Inflammatory macrophage treated with lipopolysaccharide for 4 hours (primary cell): Measurements from ENCODE around the gene RANGAP1.

Experiments used
- DNase-seq: peaks from one replicate; pipeline ENCODE4 v3.0.0-alpha.2; 2020

The RANGAP1 gene

GRCh38 chr22:41231369-41231768 is 54.6 kb downstream of the RANGAP1 start:
- no peak for DNase-seq

DNA sequence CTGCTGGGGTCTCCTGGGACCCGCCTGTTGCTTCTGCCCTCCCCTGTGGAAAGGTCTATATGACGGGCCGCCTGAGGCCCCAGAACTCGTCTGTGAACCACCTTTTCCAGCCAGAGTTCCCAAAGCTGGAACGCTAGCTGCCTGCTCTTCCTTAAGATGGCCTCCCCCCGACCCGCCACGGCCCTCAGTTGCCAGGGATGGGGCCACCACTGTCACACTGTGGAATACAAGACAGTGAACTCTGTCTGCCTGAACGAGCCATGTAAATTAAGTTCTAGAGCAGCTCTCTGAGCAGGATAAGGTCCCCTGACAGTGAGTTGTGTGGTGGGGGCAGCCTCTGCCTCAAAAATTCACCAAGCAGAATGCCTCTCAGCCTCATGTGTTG is 55.6 kb downstream of the RANGAP1 start:
- no peak for DNase-seq

- DNase-seq, result no peak
Observed at GRCh38 chr22:41229730-41230400, 56.1 kb downstream of the RANGAP1 start.

DNA sequence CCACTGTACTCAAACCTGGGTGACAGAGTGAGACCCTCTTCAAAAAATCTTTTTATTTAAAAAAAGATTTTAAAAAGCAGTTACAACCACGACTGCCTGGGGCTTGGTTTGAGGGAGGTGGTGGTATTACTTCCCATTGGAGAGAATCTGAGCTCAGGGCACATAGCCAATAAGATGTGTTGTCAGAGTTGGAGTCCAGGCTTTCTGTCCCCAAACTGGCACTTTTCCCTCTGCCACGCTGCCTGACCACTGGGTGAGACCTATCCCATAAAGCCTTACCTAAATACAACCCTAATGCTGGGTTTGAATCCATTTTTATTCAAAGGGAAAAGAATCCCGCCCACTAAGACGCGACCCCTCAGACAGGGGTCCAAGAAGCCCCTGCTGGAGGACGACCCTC is 56.8 kb downstream of the RANGAP1 start:
- no peak for DNase-seq

DNA sequence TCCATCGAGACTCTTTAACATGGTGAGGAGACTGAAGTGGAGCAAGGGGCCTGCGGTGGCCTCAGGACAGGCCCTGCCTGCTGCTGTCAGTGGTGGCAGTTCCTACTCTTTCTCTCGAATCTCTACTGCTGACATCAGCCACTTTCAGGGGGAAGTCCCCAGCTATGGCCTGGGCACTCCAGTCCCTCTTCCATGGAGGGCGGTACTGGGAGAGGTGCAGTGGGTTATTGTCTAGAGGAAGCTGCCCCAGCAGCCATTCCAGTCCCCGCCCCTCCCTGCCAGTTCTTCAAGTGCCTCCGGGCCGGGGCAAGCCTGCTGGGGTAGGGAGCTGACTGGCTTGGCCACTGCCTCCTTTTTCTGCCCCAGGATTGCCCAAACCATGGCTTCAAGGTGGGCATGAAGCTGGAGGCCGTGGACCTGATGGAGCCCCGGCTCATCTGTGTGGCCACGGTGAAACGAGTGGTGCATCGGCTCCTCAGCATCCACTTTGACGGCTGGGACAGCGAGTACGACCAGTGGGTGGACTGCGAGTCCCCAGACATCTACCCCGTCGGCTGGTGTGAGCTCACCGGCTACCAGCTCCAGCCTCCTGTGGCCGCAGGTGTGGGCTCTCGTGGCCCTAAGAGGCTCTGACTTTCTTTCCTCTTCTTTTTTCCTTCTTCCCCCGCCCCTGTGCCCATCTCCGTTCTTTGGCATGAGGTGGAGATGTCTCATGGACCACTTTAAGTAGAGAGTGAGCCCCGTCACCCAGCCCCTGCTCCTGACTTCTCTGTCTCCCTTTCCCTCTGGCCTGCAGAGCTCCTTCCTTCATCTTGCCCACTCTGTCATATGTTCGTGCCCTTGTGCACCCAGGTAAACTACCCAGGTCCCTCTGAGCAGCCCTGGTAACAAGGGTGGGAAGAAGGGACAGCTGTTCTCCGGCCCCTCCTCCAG is 59.0 kb downstream of the RANGAP1 start:
- DNase-seq, result peak; percentile 63

- DNase-seq, result no peak
Observed at GRCh38 chr22:41223535-41223934, 62.5 kb downstream of the RANGAP1 start.

DNA sequence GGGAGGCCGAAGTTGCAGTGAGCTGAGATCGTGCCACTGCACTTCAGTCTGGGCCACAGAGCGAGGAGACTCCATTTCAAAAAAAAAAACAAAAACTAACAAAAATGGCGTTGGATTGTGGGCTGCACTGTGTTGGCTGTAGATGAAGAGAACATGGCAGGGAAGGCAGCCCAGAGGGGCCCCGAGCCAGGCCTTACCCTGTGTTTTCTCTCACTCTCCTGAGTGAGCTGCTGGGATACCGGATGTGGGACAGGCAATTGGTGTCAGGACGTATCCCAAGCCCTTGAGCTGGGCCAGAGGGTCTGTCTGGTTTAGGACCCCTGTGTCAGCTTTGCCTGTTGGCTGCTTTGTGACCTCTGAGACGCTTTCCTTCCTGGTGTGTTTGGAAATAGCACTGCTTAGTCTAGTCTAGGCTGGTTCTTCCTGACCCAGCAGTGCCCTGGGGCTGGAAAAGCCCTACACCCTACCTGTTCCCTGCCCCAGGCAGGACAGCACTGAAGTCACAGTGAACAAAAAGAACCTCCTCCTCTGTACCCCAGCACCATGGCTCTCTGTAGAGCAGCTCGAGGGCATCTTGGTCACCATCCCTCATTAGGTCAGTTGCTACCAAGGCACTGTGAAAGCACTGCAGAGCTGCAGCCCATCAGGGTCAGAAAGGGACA is 63.0 kb downstream of the RANGAP1 start:
- DNase-seq, result no peak

DNA sequence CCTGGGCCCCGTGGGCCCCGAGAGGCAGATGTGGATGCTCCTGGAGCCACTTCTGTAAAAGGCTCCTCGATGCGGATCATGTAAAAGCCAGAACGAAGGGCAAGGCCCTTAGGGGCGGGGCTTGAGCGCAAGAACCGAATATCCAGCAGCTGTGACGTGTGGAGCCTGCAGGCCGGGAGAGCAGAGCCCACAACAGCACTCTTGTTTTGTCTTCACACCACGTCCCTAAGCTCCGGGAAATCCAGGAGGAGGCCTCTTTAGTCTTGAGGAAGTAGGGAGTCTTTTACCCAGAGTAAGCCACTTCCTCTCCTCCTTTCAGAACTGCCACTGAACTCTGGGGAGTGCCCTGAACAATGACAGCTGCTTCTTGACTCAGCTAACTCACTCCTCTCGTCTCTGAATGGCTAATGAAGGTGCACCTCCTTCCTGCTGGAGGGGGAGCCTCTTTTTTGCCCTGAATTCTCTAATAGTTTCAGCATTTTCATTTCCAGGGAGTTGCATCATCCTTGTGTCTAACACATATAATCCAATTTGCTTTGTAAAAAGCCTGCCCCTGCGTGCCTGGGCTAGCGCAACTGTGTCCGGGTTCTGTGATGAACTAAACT is 68.3 kb downstream of the RANGAP1 start:
- peak; percentile 95 for DNase-seq

DNA sequence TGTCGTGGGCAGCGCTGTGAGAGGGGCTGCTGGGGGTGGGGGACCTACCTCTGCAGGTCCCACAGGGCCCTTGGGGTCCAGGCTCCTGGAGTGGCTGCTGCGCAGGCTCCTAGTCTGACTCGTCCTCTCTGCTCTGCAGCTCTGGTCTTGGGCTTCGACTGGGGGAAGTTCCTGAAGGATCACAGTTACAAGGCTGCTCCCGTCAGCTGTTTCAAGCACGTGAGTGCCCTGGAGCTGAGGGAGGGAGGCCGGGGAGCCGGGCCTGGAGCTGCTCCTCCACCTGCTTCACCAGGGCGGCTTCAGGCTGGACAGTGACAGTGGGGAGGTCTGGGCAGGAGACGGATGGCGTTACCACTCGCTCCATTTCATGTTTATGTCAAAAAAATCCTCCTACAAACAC is 69.0 kb downstream of the RANGAP1 start:
- no peak for DNase-seq

DNA sequence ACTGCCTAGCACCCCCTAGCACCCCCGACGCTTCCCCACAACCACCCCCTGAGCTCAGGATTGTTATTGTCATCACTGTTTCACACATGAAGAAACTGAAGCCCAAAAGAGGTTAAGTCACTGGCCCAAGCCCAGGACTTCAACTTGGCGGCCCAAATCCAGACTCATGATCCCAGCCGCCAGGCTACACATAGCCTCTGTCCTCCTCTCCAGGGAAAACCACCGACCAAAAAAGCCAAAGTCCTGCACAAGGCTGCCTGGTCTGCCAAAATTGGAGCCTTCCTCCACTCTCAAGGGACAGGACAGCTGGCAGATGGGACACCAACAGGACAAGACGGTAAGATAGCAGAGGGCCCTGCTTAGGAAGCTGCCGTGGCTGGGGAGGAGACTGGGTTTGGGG is 70.1 kb downstream of the RANGAP1 start:
- no peak for DNase-seq

DNA sequence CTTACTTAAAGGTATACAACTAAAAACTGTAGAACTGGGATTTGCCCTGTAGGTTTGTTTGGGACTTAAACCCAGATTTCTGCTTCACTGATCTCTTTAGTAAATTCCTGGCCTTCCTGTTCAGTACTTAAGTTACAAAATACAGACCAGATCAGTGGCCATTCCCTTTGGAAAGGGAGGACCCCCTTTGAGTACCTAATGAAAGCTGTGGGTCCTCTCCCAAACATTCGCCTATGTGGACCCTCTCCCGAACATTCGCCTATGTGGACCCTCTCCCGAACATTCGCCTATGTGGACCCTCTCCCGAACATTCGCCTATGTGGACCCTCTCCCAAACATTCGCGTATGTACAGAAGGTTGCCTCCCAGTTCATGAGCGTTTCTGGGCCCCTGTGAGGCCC is 70.6 kb downstream of the RANGAP1 start:
- no peak for DNase-seq

- DNase-seq, result no peak
Observed at GRCh38 chr22:41206719-41207118, 79.3 kb downstream of the RANGAP1 start.

- DNase-seq, result peak; percentile 95
Observed at GRCh38 chr22:41204992-41205900, 80.7 kb downstream of the RANGAP1 start, which contains the start of gene L3MBTL2. L3MBTL2 (plus strand) TSS chr22:41205312; CDS start chr22:41205363, 51 bp downstream.

GRCh38 chr22:41204066-41204465 is 81.9 kb downstream of the RANGAP1 start:
- no peak for DNase-seq

DNA sequence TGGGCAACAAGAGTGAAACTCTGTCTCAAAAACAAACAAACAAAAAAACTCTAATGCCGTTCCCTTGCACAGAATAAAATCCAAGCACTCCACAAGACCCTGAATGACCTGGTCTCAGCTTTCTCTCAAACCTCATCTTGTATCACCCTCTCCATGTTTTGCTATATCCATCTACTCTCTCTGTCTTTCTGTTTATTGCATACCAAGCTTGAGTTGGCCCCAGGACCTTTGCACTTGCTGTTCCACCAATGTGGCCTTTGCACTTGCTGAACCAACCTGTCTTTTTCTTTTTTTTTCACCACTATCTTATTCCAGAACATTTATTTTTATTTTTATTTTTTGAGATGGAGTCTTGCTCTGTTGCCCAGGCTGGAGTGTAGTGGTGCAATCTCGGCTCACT is 82.9 kb downstream of the RANGAP1 start:
- DNase-seq, result no peak

GRCh38 chr22:41201141-41201540 is 84.8 kb downstream of the RANGAP1 start:
- peak; percentile 51 for DNase-seq

GRCh38 chr22:41198027-41198580 is 87.9 kb downstream of the RANGAP1 start:
- DNase-seq, result peak; percentile 43

DNA sequence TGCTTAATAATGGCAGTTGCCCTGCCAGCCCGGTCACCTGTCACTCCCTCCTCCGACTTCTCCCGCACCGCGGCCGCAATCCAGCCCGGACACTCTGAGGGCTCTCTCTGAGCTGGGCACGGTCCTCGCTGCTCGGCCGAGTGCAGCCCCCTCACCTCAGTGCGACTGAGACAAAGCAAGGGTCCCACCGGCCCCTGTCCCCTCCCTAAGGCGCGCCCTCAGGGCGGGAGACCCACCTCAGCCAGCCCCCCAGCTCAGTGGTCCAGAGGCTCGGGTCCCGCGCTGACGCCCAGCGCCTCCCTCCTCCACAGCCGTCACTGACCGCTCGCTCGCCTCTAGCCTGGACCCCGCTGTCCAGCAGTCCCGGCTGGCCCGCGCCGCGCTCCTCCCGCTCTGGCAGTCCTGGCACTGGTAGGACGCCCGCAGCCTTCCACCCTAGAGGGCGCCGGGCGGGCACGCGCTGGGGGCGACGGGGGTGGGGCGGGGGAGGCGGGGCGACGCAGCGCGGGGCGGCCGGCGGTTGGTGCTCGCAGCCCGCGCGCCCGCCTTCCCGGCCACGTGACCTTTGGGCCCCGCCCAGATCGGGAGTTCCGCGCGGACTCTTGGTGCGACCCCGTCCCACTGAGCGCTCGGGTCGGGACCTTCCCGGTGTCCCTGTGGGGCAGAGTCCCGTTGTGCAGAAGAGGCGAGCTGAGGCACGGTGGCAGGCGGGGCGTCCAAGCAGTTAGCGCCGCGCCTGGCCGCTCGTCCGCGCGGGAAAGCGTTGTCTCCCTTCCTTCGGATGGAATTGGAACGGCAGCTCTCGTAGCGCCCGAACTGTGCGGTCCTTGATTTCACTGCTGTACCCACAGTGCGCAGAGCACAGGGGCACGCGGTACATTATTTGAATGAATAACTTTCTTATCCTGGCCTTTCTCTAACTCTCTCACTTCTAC is 88.7 kb downstream of the RANGAP1 start:
- peak; percentile 73 for DNase-seq
